SK-N-SH treated with all-trans-retinoic acid at 6 μM for 48 hours (cell line): ENCODE data around the gene SHISA2.

Experiments used
- ATAC-seq: fragments of 200-7000 bp; cut with Tn5 transposase; 3 replicates; pipeline ENCODE4 v1.9.1; 2020; ENCODE audit warnings: mild to moderate bottlenecking, moderate library complexity
- ARNTL ChIP-seq: fragments of 450-650 bp; formaldehyde crosslinking; IDR thresholded peaks from 2 replicates; pipeline ENCODE4 v1.5.0; 2020; ENCODE audit warnings: low read depth, mild to moderate bottlenecking, moderate library complexity, borderline replicate concordance
- BACH2 ChIP-seq: fragments of 250-450 bp; sonication (Bioruptor Pico); IDR thresholded peaks from 2 replicates; pipeline ENCODE4 v1.9.0; 2021; ENCODE audit warnings: mild to moderate bottlenecking, borderline replicate concordance
- CREB5 ChIP-seq: fragments of 250-450 bp; sonication (Bioruptor Pico); IDR thresholded peaks from 2 replicates; pipeline ENCODE4 v1.5.1; 2020; ENCODE audit warnings: low read depth, mild to moderate bottlenecking, moderate library complexity
- CSDC2 ChIP-seq: fragments of 250-450 bp; sonication (Bioruptor Pico); IDR thresholded peaks from 2 replicates; pipeline ENCODE4 v1.5.0; 2020; ENCODE audit warnings: mild to moderate bottlenecking, moderate library complexity
- CSRNP3 ChIP-seq: fragments of 250-450 bp; sonication (Bioruptor Pico); IDR thresholded peaks from 2 replicates; pipeline ENCODE4 v1.5.1; 2021; ENCODE audit warnings: mild to moderate bottlenecking, moderate library complexity
- ESRRG ChIP-seq: fragments of 250-450 bp; sonication (Bioruptor Pico); IDR thresholded peaks from 2 replicates; pipeline ENCODE4 v1.6.1; 2021; ENCODE audit warnings: mild to moderate bottlenecking
- GLIS3 ChIP-seq: fragments of 250-450 bp; sonication (Bioruptor Pico); IDR thresholded peaks from 2 replicates; pipeline ENCODE4 v1.5.0; 2020; ENCODE audit warnings: mild to moderate bottlenecking, moderate library complexity
- ISL1 ChIP-seq: fragments of 250-450 bp; sonication (Bioruptor Pico); IDR thresholded peaks from 2 replicates; pipeline ENCODE4 v2.1.2; 2022; ENCODE audit warnings: mild to moderate bottlenecking, moderate library complexity
- OSR1 ChIP-seq: fragments of 250-450 bp; sonication (Bioruptor Pico); IDR thresholded peaks from 2 replicates; pipeline ENCODE4 v1.8.0; 2022; ENCODE audit warnings: moderate library complexity, mild to moderate bottlenecking, inconsistent platforms
- PATZ1 ChIP-seq: fragments of 250-450 bp; sonication (Bioruptor Pico); IDR thresholded peaks from 2 replicates; pipeline ENCODE4 v1.8.0; 2020; ENCODE audit warnings: mild to moderate bottlenecking, moderate library complexity, borderline replicate concordance
- POU6F1 ChIP-seq: fragments of 250-450 bp; sonication (Bioruptor Pico); IDR thresholded peaks from 2 replicates; pipeline ENCODE4 v1.8.0; 2021; ENCODE audit warnings: low read depth, mild to moderate bottlenecking, moderate library complexity, borderline replicate concordance
- PPARA ChIP-seq: fragments of 250-450 bp; sonication (Bioruptor Pico); IDR thresholded peaks from 2 replicates; pipeline ENCODE4 v1.5.0; 2020; ENCODE audit warnings: mild to moderate bottlenecking, borderline replicate concordance
- RARB ChIP-seq: fragments of 250-450 bp; sonication (Bioruptor Pico); IDR thresholded peaks from 2 replicates; pipeline ENCODE4 v1.8.0; 2021; ENCODE audit warnings: mild to moderate bottlenecking, moderate library complexity
- SNAI2 ChIP-seq: fragments of 250-450 bp; sonication (Bioruptor Pico); IDR thresholded peaks from 2 replicates; pipeline ENCODE4 v1.5.0; 2020; ENCODE audit warnings: mild to moderate bottlenecking, moderate library complexity
- TCF4 ChIP-seq: fragments of 250-450 bp; sonication (Bioruptor Pico); IDR thresholded peaks from 2 replicates; pipeline ENCODE4 v1.8.0; 2021; ENCODE audit warnings: mild to moderate bottlenecking, moderate library complexity, borderline replicate concordance
- TOX ChIP-seq: fragments of 250-450 bp; sonication (Bioruptor Pico); IDR thresholded peaks from 2 replicates; pipeline ENCODE4 v1.8.0; 2021; ENCODE audit warnings: mild to moderate bottlenecking, moderate library complexity, borderline replicate concordance
- TSHZ2 ChIP-seq: fragments of 250-450 bp; sonication (Bioruptor Pico); IDR thresholded peaks from 2 replicates; pipeline ENCODE4 v1.5.0; 2020; ENCODE audit warnings: mild to moderate bottlenecking, moderate library complexity
- ZC3H10 ChIP-seq: fragments of 250-450 bp; sonication (Bioruptor Pico); IDR thresholded peaks from 2 replicates; pipeline ENCODE4 v1.5.1; 2021; ENCODE audit warnings: mild to moderate bottlenecking, moderate library complexity
- ZFP3 ChIP-seq: fragments of 250-450 bp; sonication (Bioruptor Pico); IDR thresholded peaks from 2 replicates; pipeline ENCODE4 v1.5.0; 2020; ENCODE audit warnings: mild to moderate bottlenecking, moderate library complexity
- ZFP30 ChIP-seq: fragments of 450-650 bp; formaldehyde crosslinking; IDR thresholded peaks from 2 replicates; pipeline ENCODE4 v1.5.0; 2022; ENCODE audit warnings: mild to moderate bottlenecking, moderate library complexity
- ZNF565 ChIP-seq: fragments of 450-650 bp; formaldehyde crosslinking; conservative IDR thresholded peaks from 2 replicates; pipeline ENCODE4 v1.5.0; 2020; ENCODE audit warnings: low read depth, mild to moderate bottlenecking, moderate library complexity
- ZNF70 ChIP-seq: fragments of 450-650 bp; formaldehyde crosslinking; IDR thresholded peaks from 2 replicates; pipeline ENCODE4 v1.5.0; 2020; ENCODE audit warnings: mild to moderate bottlenecking, moderate library complexity
- ZNF8 ChIP-seq: fragments of 450-650 bp; formaldehyde crosslinking; IDR thresholded peaks from 2 replicates; pipeline ENCODE4 v1.5.0; 2020; ENCODE audit warnings: mild to moderate bottlenecking, moderate library complexity

The SHISA2 gene

GRCh38 chr13:26052337-26052736 is 521 bp upstream of the SHISA2 start:
- no peak for TF ChIP-seq RARB (CRISPR knock-in tag)
- no peak for TF ChIP-seq PPARA
- no peak for TF ChIP-seq ISL1 (CRISPR knock-in tag)
- no peak for TF ChIP-seq PATZ1
- no peak for TF ChIP-seq TSHZ2 (CRISPR knock-in tag)
- TF ChIP-seq ESRRG (CRISPR knock-in tag), result no peak
- TF ChIP-seq GLIS3 (CRISPR knock-in tag), result no peak
- TF ChIP-seq ZC3H10 (CRISPR knock-in tag), result no peak
- no peak for TF ChIP-seq ZNF565 (CRISPR knock-in tag)
- no peak for TF ChIP-seq CSDC2
- TF ChIP-seq TCF4, result no peak
- no peak for TF ChIP-seq CSRNP3 (CRISPR knock-in tag)
- TF ChIP-seq ZFP3 (CRISPR knock-in tag), result no peak
- no peak for TF ChIP-seq BACH2 (CRISPR knock-in tag)
- TF ChIP-seq SNAI2, result no peak
- no peak for TF ChIP-seq TOX (CRISPR knock-in tag)
- TF ChIP-seq, all 23 proteins: peak for 0
- ATAC-seq, result no peak

- TF ChIP-seq ISL1 (CRISPR knock-in tag) (no peak), ZFP30 (CRISPR knock-in tag) (no peak), ZNF565 (CRISPR knock-in tag) (no peak), ARNTL (CRISPR knock-in tag) (no peak), POU6F1 (CRISPR knock-in tag) (no peak), TSHZ2 (CRISPR knock-in tag) (no peak), PATZ1 (no peak), OSR1 (CRISPR knock-in tag) (no peak), ZFP3 (CRISPR knock-in tag) (no peak), GLIS3 (CRISPR knock-in tag) (no peak), CSRNP3 (CRISPR knock-in tag) (no peak), ZNF8 (CRISPR knock-in tag) (no peak), ZNF70 (no peak), TOX (CRISPR knock-in tag) (no peak), RARB (CRISPR knock-in tag) (no peak), CSDC2 (no peak), BACH2 (CRISPR knock-in tag) (no peak), SNAI2 (no peak), CREB5 (CRISPR knock-in tag) (no peak), ESRRG (CRISPR knock-in tag) (no peak)
- TF ChIP-seq, all 23 proteins: peak for 0
- no peak; the same call in none of the 3 replicates for ATAC-seq
These were observed 572 bp downstream of the SHISA2 start for GRCh38 chr13:26051231-26051656.
